Fibroblast of lung (primary cell): Measurements from ENCODE around the gene SLIT3. TPM values are rescaled to one million over a fixed set of nuclear protein-coding genes. Genes with fewer than 3 reads are reported as not detected.
A peak's percentile ranks its signal among the peaks of the same experiment; 100 is the strongest.

Source experiments
- DNase-seq, 2 donors: peaks; one replicate each; pipeline versions ENCODE4 v3.0.0 to v3.0.0-alpha.2; 2010; ENCODE audit warnings: low read depth in 2 of 2
- H2AFZ ChIP-seq: 2 replicates; pipeline ENCODE4 v1.5.1; 2012; ENCODE audit warnings: low read length, control low read depth, inconsistent platforms
- H3K27ac ChIP-seq: 2 replicates; pipeline ENCODE4 v1.5.1; 2011; ENCODE audit warnings: low read length, control low read depth; ENCODE audit not compliant: insufficient read depth
- H3K27me3 ChIP-seq: 2 replicates; pipeline ENCODE4 v1.5.1; 2011; ENCODE audit warnings: mild to moderate bottlenecking, low read length; ENCODE audit not compliant: control insufficient read depth, insufficient read depth
- H3K36me3 ChIP-seq: 2 replicates; pipeline ENCODE4 v1.5.1; 2011; ENCODE audit warnings: low read length; ENCODE audit not compliant: control insufficient read depth, insufficient read depth
- H3K4me1 ChIP-seq: 2 replicates; pipeline ENCODE4 v1.5.1; 2011; ENCODE audit warnings: low read length; ENCODE audit not compliant: control insufficient read depth, insufficient read depth; ENCODE audit errors: extremely low read depth
- H3K4me2 ChIP-seq: 2 replicates; pipeline ENCODE4 v1.5.1; 2011; ENCODE audit warnings: low read length, control low read depth; ENCODE audit not compliant: insufficient read depth; ENCODE audit errors: extremely low read depth
- H3K4me3 ChIP-seq, 4 experiments: fragments of 200-600 bp in 1 of 4; sonication (generic) in 1 of 4; replicated peaks in 1 of 4; 2 replicates each; pipeline ENCODE4 v1.5.1; 2011 to 2016; ENCODE audit warnings: low read length in 4 of 4, low read depth in 3 of 4, mild to moderate bottlenecking in 3 of 4, control low read depth in 2 of 4, inconsistent platforms in 1 of 4, mixed read lengths in 1 of 4; ENCODE audit not compliant: insufficient read depth in 1 of 4; ENCODE audit errors: control extremely low read depth in 1 of 4
- H3K79me2 ChIP-seq: 2 replicates; pipeline ENCODE4 v1.5.1; 2012; ENCODE audit warnings: mild to moderate bottlenecking, low read length, inconsistent platforms; ENCODE audit not compliant: control insufficient read depth, insufficient read depth
- H3K9ac ChIP-seq: 2 replicates; pipeline ENCODE4 v1.5.1; 2011; ENCODE audit warnings: mild to moderate bottlenecking, low read length, control low read depth; ENCODE audit not compliant: insufficient read depth
- H3K9me3 ChIP-seq: 2 replicates; pipeline ENCODE4 v1.5.1; 2012; ENCODE audit warnings: low read depth, low read length; ENCODE audit not compliant: control insufficient read depth, insufficient read depth
- H4K20me1 ChIP-seq: 2 replicates; pipeline ENCODE4 v1.5.1; 2011; ENCODE audit warnings: low read length; ENCODE audit not compliant: control insufficient read depth, insufficient read depth; ENCODE audit errors: extremely low read depth
- EZH2 ChIP-seq: IDR thresholded peaks from 2 replicates; pipeline ENCODE4 v1.5.1; 2012; ENCODE audit warnings: low read length, control low read depth, mild to moderate bottlenecking; ENCODE audit errors: missing control alignments
- polyA plus RNA-seq, 2 donors: library from polyadenylated mRNA; depleted of rRNA in 1 of 2; stranded (reverse) in 1 of 2; unstranded in 1 of 2; fragments of >200 nt; gene quantifications; 2 replicates each; pipeline ENCODE4 v1.2.1, GENCODE V29; 2011 to 2012; ENCODE audit warnings: missing spikeins in 1 of 2
- total RNA-seq: library from RNA; depleted of rRNA; stranded (reverse); fragments of >200 nt; gene quantifications from 2 replicates; pipeline ENCODE4 v1.2.1, GENCODE V29; 2014
- TF ChIP-seq, protein P1 (sequence below), 2 donors: IDR thresholded peaks in 1 of 2; conservative IDR thresholded peaks in 1 of 2; 1 replicate in 1 of 2; 2 replicates in 1 of 2; pipeline ENCODE4 v1.5.1; 2011 to 2012; ENCODE audit warnings: low read length in 2 of 2, control low read depth in 1 of 2, inconsistent platforms in 1 of 2, low read depth in 1 of 2, mild to moderate bottlenecking in 1 of 2

The SLIT3 gene
- total and polyA plus RNA-seq, 2 donors (not counting 1 experiment from before 2014, with no cell fraction given) = 1.6 to 4.6 TPM

DNA sequence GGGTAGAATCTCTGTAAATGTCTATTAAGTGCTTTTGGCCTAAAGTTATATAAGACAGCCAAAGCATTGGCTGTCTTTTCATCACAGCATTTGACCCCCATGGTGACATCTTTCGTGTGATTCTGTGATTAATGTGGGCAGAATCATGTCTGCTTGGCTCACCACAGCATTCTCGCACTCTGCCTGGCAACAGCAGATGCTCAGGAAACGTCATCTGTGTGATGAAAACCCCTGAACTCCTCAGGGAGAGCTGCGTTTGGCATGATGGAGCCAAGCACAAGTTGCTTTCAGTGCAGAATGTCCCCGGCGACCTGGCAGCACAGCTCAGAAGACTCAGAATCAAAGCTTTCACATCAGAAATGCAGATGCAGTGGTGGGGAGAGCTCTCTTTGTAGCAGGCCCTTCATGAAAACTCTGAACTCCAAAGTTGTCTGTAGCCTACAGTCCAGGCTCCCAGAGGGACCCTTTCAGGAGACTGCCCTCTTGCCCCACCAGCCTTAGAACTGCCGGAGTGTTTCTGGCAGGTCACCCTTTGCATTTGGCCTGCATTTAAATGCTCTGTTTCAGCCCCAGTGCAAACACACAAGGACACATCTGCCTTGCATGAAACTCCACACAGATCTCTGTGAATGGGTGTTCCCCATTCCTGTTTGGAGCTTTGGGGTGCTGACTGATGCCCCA is 566.2 kb downstream of the SLIT3 start:
- DNase-seq = peak; percentile 12 to 20
- H2AFZ ChIP-seq = no peak overlapping the region
- no peak overlapping the region for H3K4me2 ChIP-seq
- no peak overlapping the region for H3K27ac ChIP-seq
- no peaks in the 10 kb centered on the region for H3K27me3 ChIP-seq
- no peaks in the 10 kb centered on the region for H3K36me3 ChIP-seq
- H3K79me2 ChIP-seq = no peaks in the 10 kb centered on the region
- H3K9ac ChIP-seq = no peak overlapping the region
- H3K9me3 ChIP-seq = no peaks in the 10 kb centered on the region
- TF ChIP-seq, protein P1, sequence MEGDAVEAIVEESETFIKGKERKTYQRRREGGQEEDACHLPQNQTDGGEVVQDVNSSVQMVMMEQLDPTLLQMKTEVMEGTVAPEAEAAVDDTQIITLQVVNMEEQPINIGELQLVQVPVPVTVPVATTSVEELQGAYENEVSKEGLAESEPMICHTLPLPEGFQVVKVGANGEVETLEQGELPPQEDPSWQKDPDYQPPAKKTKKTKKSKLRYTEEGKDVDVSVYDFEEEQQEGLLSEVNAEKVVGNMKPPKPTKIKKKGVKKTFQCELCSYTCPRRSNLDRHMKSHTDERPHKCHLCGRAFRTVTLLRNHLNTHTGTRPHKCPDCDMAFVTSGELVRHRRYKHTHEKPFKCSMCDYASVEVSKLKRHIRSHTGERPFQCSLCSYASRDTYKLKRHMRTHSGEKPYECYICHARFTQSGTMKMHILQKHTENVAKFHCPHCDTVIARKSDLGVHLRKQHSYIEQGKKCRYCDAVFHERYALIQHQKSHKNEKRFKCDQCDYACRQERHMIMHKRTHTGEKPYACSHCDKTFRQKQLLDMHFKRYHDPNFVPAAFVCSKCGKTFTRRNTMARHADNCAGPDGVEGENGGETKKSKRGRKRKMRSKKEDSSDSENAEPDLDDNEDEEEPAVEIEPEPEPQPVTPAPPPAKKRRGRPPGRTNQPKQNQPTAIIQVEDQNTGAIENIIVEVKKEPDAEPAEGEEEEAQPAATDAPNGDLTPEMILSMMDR (conservative IDR thresholded peaks at IDR 0.05 in 1 of 2, IDR thresholded peaks at IDR 0.05 in 1 of 2; ENCODE audit: low read depth in 1 of 2, low read length in 2 of 2) = no peak
- TF ChIP-seq EZH2 = no peak
- no peaks in the 10 kb centered on the region for H3K4me1 ChIP-seq
- H4K20me1 ChIP-seq = no peaks in the 10 kb centered on the region
- no peak overlapping the region for H3K4me3 ChIP-seq

DNA sequence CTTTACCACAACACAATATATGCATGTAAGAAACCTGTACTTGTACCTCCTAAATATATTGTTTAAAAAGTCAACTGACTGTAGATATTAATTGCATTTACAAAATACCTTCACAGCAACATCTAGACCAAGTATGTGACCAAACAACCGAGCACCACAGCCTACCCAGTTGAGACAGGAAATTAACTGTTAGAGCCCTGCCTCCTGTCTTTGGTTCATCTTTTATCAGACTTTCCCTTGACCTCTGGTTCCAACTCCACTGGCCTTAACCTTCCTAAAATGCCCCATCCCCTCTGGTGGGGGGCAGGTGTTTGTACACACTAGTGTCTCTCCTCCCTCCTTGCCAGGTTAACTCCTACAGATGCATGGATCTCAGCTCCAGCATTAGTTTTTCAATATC is 566.8 kb downstream of the SLIT3 start:
- Histone ChIP-seq H3K27ac (no peak overlapping the region), H3K9me3 (no peaks in the 10 kb centered on the region), H3K4me3 (no peak overlapping the region), H3K4me1 (no peaks in the 10 kb centered on the region), H4K20me1 (no peaks in the 10 kb centered on the region), H3K4me2 (no peak overlapping the region), H2AFZ (no peak overlapping the region), H3K79me2 (no peaks in the 10 kb centered on the region), H3K36me3 (no peaks in the 10 kb centered on the region), H3K27me3 (no peaks in the 10 kb centered on the region), H3K9ac (no peak overlapping the region)
- no peak for DNase-seq
- TF ChIP-seq EZH2 = no peak
- TF ChIP-seq, protein P1 (conservative IDR thresholded peaks at IDR 0.05 in 1 of 2, IDR thresholded peaks at IDR 0.05 in 1 of 2; ENCODE audit: low read depth in 1 of 2, low read length in 2 of 2) = no peak

DNA sequence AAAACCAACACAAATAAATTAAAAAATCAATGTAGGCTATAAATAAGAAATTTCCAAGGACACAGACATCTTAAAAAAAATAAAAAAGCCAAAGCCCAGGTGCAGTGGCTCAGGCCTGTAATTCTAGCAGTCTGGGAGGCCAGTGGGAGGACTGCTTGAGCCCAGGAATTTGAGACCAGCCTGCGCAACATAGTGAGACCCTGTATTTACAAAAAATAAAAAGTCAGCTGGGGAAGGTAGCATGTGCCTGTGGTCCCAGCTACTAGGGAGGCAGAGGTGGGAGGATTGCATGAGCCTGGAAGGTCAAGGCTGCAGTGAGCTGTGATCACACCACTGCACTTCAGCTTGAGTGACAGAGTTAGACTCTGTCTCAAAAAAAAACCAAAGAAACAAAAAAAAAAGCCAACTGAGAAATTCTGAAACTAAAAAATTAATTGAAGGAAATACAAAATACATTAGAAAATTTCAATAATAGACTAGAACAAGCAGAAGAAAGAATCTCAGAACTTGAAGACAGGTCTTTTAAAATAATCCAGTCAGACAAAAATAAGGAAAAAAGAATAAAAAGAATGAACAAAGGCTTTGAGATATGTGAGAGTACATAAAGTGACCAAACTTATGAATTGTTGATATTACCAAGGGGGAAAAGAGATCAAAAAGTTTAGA is 572.3 kb downstream of the SLIT3 start:
- DNase-seq = no peak
- Histone ChIP-seq H3K9ac (no peak overlapping the region), H2AFZ (no peak overlapping the region), H3K36me3 (no peaks in the 10 kb centered on the region), H3K4me3 (no peak overlapping the region), H3K4me2 (no peak overlapping the region), H4K20me1 (no peaks in the 10 kb centered on the region), H3K27ac (no peak overlapping the region), H3K9me3 (no peaks in the 10 kb centered on the region), H3K79me2 (no peaks in the 10 kb centered on the region), H3K27me3 (no peaks in the 10 kb centered on the region), H3K4me1 (no peaks in the 10 kb centered on the region)
- TF ChIP-seq EZH2 = no peak
- TF ChIP-seq, protein P1 (conservative IDR thresholded peaks at IDR 0.05 in 1 of 2, IDR thresholded peaks at IDR 0.05 in 1 of 2; ENCODE audit: low read depth in 1 of 2, low read length in 2 of 2) = no peak
